ENCODE results near the gene SLC25A6. TPM values are rescaled to one million over a fixed set of nuclear protein-coding genes. Genes with fewer than 3 reads are reported as not detected.
A peak's percentile ranks its signal among the peaks of the same experiment; 100 is the strongest.

SLC25A6 gene
- total and polyA plus RNA-seq, 7 experiments from 2014 or later, result 238 to 597 (median 336) TPM

DNA sequence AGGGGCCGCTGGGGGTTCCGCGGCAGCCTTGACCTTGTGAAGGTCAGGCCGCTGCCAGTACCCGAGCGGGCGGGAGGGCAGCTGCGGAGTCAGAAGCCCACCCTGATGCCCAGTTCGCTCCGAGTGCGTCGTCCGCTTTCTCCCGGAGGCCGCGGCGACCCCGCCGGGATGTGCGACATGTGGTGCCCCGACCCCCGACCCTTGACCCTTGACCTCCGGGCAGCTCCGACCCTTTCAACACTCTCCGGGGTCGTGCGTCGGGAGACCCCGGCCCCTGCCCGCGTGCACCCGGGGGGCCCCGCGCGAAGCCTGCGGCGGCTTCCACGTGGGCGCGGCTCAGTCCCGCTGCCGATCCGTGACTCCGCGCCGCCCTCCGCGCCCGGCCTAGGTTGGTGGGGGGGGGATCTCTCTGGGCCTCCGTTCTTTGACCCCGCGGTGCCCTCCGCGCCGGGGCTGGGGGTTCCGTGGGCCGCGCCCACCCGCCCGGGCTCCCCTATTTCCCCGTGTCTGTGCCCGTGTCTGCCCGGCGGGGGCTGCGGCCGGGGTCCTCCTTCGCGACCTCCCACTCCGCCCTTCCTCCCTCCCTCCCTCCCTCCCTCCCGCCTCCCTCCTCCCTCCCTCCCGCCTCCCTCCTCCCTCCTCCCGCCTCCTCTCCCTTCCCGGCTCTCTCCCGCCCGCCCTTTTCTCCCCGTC lies 609 bp upstream of the SLC25A6 start:
- Mint-ChIP-seq H3K4me1 (peaks cover 35 to 70% (median 50%) of the 10 kb centered on the region in 7 donors), H3K4me3 (peak overlapping the region; percentile 78 to 95 (median 92)), H3K27me3 (no peaks in the 10 kb centered on the region), H3K36me3 (peaks cover 0 to 35% (median 23%) of the 10 kb centered on the region in 5 donors), H3K9me3 (no peaks in the 10 kb centered on the region), H3K27ac (peak overlapping the region; percentile 84 to 98 (median 91))
- peaks cover 25 to 33% of the 10 kb centered on the region in 2 donors for H3K4me1 ChIP-seq (ENCODE audit: control insufficient read depth in 2 of 2, insufficient read depth in 2 of 2, low read length in 2 of 2)
- no peaks in the 10 kb centered on the region for H3K9me3 ChIP-seq (ENCODE audit: control insufficient read depth in 2 of 3, low read length in 3 of 3)
- intact Hi-C loops (cut with micrococcal nuclease), result loop anchor here (1.0 to 5.0 kb wide), 17 partner anchors 55 to 1299 kb away; partner anchors contain the start of genes AKAP17A (in 2 of the 2), GTPBP6 (in 2 of the 2), CD99 (in 1 of the 2) and IL3RA (in 1 of the 2)
- ChIA-PET POLR2A (no interaction called here), CTCF (no interaction called here)
- peak overlapping the region; percentile 94 for H3K4me3 ChIP-seq (ENCODE audit: low read length)
- H3K27ac ChIP-seq (ENCODE audit: low read depth, low read length), result peak overlapping the region; percentile 93
- no peaks in the 10 kb centered on the region for H3K27me3 ChIP-seq (ENCODE audit: control insufficient read depth in 2 of 2, insufficient read depth in 2 of 2, low read length in 2 of 2)
- H3K36me3 ChIP-seq (ENCODE audit: control insufficient read depth in 2 of 3, insufficient read depth in 3 of 3, low read length in 3 of 3), result peaks cover 17 to 50% (median 26%) of the 10 kb centered on the region in 3 experiments
- peak; percentile 26 for ATAC-seq
- no peak for DNase-seq

DNA sequence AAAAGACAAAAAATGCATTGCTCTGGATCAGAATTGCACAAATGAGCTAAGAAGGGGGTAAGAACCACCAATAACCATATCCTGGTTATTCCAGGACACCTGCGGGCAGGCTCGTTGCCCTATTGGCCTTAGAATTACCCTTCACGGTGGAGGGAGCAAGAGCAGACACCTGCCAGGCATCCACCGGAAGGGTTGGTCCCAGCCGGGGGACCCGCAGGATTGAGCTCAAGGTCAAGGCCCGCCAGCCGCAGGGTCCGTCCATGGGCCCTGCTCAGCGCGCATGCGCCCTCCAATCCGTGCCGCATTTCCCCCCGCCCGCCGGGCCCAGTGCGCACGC lies 575 bp downstream of the SLC25A6 start:
- intact Hi-C loops (cut with micrococcal nuclease), result loop anchor here (1.0 to 5.0 kb wide), 6 partner anchors 54 to 1074 kb away; partner anchors contain the start of genes GTPBP6 (in 1 of the 2), IL3RA (in 1 of the 2) and P2RY8 (in 1 of the 2)
- Mint-ChIP-seq H3K27ac (peak overlapping the region in 8 of 9 donors; percentile 82 to 98 (median 92)), H3K27me3 (no peaks in the 10 kb centered on the region), H3K4me3 (peak overlapping the region; percentile 78 to 95 (median 92)), H3K36me3 (peaks cover 4 to 46% (median 28%) of the 10 kb centered on the region in 5 donors), H3K4me1 (peaks cover 35 to 69% (median 55%) of the 10 kb centered on the region in 7 donors), H3K9me3 (no peaks in the 10 kb centered on the region)
- ChIA-PET CTCF (no interaction called here), POLR2A (no interaction called here)
- Histone ChIP-seq H3K4me1 (ENCODE audit: control insufficient read depth in 2 of 2, insufficient read depth in 2 of 2, low read length in 2 of 2) (peaks cover 25 to 33% of the 10 kb centered on the region in 2 donors), H3K27me3 (ENCODE audit: control insufficient read depth in 2 of 2, insufficient read depth in 2 of 2, low read length in 2 of 2) (no peaks in the 10 kb centered on the region), H3K4me3 (ENCODE audit: low read length) (peak overlapping the region; percentile 94), H3K9me3 (ENCODE audit: control insufficient read depth in 2 of 3, low read length in 3 of 3) (no peaks in the 10 kb centered on the region), H3K36me3 (ENCODE audit: control insufficient read depth in 2 of 3, insufficient read depth in 3 of 3, low read length in 3 of 3) (peaks cover 22 to 54% (median 37%) of the 10 kb centered on the region in 3 experiments), H3K27ac (ENCODE audit: low read depth, low read length) (peak overlapping the region; percentile 97)
- ATAC-seq (no peak), DNase-seq (peak in 3 of 9 donors; percentile 86 to 100 (median 87))

DNA sequence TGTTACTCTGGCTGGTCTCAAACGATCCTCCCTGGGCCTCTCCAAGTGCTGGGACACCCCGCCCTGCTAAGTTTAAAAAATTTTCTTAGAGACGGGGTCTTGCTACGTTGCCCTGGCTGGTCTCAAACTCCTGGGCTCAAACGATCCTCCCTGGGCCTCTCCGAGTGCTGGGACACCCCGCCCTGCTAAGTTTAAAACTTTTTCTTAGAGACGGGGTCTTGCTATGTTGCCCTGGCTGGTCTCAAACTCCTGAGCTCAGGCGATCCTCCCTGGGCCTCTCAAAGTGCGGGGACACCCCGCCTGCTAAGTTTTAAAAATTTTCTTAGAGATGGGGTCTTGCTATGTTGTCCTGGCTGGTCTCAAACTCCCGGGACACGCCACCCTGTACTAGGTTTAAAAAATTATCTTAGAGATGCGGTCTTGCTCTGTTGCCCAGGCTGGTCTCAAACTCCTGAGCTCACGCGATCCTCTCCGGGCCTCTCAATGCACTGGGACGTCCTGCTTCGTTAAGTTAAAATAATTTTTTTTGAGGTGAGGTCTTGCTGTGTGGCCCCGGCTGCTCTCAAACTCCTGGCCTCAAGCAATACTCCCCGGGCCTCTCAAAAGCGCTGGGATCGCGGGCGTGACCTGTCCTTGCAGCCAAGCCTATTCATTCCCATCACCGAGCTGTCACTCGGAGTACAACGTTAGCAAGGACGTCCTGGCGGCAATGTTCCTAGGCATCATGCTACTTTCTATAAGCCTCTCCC lies 1.1 kb downstream of the SLC25A6 start:
- peak overlapping the region in 8 of 9 donors; percentile 49 to 98 (median 90) for H3K27ac Mint-ChIP-seq
- H3K4me1 Mint-ChIP-seq, result peaks cover 29 to 64% (median 52%) of the 10 kb centered on the region in 7 donors
- DNase-seq (peak in 1 of 9 donors; percentile 22), ATAC-seq (no peak)
- ChIA-PET CTCF (no interaction called here), POLR2A (no interaction called here)
- H3K27me3 ChIP-seq (ENCODE audit: control insufficient read depth in 2 of 2, insufficient read depth in 2 of 2, low read length in 2 of 2), result no peaks in the 10 kb centered on the region
- H3K4me3 ChIP-seq (ENCODE audit: low read length), result peak overlapping the region; percentile 94
- H3K4me1 ChIP-seq (ENCODE audit: control insufficient read depth in 2 of 2, insufficient read depth in 2 of 2, low read length in 2 of 2), result peaks cover 25 to 33% of the 10 kb centered on the region in 2 donors
- H3K36me3 ChIP-seq (ENCODE audit: control insufficient read depth in 2 of 3, insufficient read depth in 3 of 3, low read length in 3 of 3), result peaks cover 22 to 54% (median 42%) of the 10 kb centered on the region in 3 experiments
- H3K9me3 Mint-ChIP-seq, result no peaks in the 10 kb centered on the region
- no peaks in the 10 kb centered on the region for H3K9me3 ChIP-seq (ENCODE audit: control insufficient read depth in 2 of 3, low read length in 3 of 3)
- intact Hi-C loops (cut with micrococcal nuclease), result loop anchor here (1.0 to 5.0 kb wide), 6 partner anchors 53 to 1073 kb away; partner anchors contain the start of genes GTPBP6 (in 1 of the 2), IL3RA (in 1 of the 2) and P2RY8 (in 1 of the 2)
- peak overlapping the region; percentile 97 for H3K27ac ChIP-seq (ENCODE audit: low read depth, low read length)
- peaks cover 4 to 44% (median 25%) of the 10 kb centered on the region in 5 donors for H3K36me3 Mint-ChIP-seq
- peak overlapping the region; percentile 78 to 95 (median 92) for H3K4me3 Mint-ChIP-seq
- H3K27me3 Mint-ChIP-seq, result no peaks in the 10 kb centered on the region

DNA sequence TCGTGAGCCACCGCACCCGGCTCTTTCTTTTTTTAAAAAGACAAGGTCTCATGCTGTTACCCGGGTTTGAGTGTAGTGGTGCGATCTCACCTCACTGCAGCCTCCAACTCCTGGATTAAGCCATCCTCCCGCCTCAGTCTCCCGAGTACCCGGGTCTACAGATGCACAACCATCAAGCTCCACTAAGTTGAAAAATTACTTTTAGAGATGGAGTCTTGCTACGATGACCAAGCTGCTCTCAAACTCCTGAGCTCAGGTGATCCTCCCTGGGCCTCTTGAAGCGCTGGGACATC lies 2.0 kb downstream of the SLC25A6 start:
- Mint-ChIP-seq H3K27me3 (no peaks in the 10 kb centered on the region), H3K36me3 (peaks cover 4 to 45% (median 23%) of the 10 kb centered on the region in 5 donors), H3K27ac (peak overlapping the region in 2 of 9 donors; percentile 28 to 71), H3K4me1 (peaks cover 23 to 57% (median 45%) of the 10 kb centered on the region in 7 donors), H3K4me3 (peak overlapping the region in 8 of 10 donors; percentile 42 to 92 (median 81)), H3K9me3 (no peaks in the 10 kb centered on the region)
- peak in 1 of 9 donors; percentile 16 for DNase-seq
- ChIA-PET CTCF (no interaction called here), POLR2A (no interaction called here)
- H3K4me1 ChIP-seq (ENCODE audit: control insufficient read depth in 2 of 2, insufficient read depth in 2 of 2, low read length in 2 of 2), result peaks cover 25 to 33% of the 10 kb centered on the region in 2 donors
- no peaks in the 10 kb centered on the region for H3K9me3 ChIP-seq (ENCODE audit: control insufficient read depth in 2 of 3, low read length in 3 of 3)
- ATAC-seq, result no peak
- no peak overlapping the region for H3K27ac ChIP-seq (ENCODE audit: low read depth, low read length)
- no peak overlapping the region for H3K4me3 ChIP-seq (ENCODE audit: low read length)
- no peaks in the 10 kb centered on the region for H3K27me3 ChIP-seq (ENCODE audit: control insufficient read depth in 2 of 2, insufficient read depth in 2 of 2, low read length in 2 of 2)
- H3K36me3 ChIP-seq (ENCODE audit: control insufficient read depth in 2 of 3, insufficient read depth in 3 of 3, low read length in 3 of 3), result peaks cover 22 to 61% (median 42%) of the 10 kb centered on the region in 3 experiments
- intact Hi-C loops (cut with micrococcal nuclease), result loop anchor here in 1 of 2 donors (5.0 kb wide), 5 partner anchors 53 to 1073 kb away; partner anchors contain the start of genes GTPBP6 and IL3RA

DNA sequence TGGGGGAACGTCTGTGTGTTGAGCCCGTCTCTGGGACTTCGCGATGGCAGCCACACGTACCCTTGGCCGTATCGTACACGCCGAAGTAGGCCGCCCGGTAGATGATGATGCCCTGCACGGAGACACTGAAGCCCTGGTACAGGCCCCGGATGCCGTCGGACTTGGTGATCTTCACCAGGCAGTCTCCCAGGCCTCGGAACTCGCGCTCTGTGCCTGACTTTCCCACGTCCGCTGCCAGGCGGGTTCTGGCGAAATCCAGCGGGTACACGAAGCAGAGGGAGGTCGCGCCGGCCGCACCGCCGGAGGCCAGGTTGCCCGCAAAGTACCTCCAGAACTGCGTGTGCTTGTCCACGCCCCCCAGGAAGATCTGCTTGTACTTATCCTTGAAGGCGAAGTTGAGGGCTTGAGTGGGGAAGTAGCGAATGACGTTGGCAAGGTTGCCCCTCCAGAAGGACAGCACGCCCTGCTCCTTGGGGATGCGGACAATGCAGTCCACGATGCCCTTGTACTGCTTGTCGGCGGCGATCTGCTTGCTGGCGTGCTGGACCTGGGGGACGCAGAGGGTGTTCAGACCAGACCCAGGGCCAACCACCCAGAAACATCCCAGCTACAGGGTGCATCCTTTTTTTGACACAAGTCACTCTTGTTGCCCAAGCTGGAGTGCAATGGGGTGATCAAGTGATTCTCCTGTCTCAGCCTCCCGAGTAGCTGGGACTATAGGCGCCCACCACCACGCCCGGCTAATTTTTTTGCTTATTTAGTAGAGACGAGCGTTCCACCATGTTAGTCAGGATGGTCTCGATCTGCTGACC lies 2.5 kb downstream of the SLC25A6 start:
- Mint-ChIP-seq H3K9me3 (no peaks in the 10 kb centered on the region), H3K4me3 (peak overlapping the region; percentile 33 to 78 (median 55)), H3K4me1 (peaks cover 21 to 54% (median 40%) of the 10 kb centered on the region in 7 donors), H3K36me3 (peaks cover 4 to 50% (median 28%) of the 10 kb centered on the region in 5 donors), H3K27me3 (no peaks in the 10 kb centered on the region), H3K27ac (peak overlapping the region in 3 of 9 donors; percentile 41 to 71 (median 69))
- H3K27ac ChIP-seq (ENCODE audit: low read depth, low read length), result no peak overlapping the region
- ChIA-PET CTCF (no interaction called here), POLR2A (no interaction called here)
- H3K4me3 ChIP-seq (ENCODE audit: low read length), result no peak overlapping the region
- no peaks in the 10 kb centered on the region for H3K9me3 ChIP-seq (ENCODE audit: control insufficient read depth in 2 of 3, low read length in 3 of 3)
- no peak for ATAC-seq
- intact Hi-C loops (cut with micrococcal nuclease), result no loop called here
- peak in 1 of 9 donors; percentile 21 for DNase-seq
- H3K36me3 ChIP-seq (ENCODE audit: control insufficient read depth in 2 of 3, insufficient read depth in 3 of 3, low read length in 3 of 3), result peaks cover 22 to 65% (median 42%) of the 10 kb centered on the region in 3 experiments
- peaks cover 25 to 33% of the 10 kb centered on the region in 2 donors for H3K4me1 ChIP-seq (ENCODE audit: control insufficient read depth in 2 of 2, insufficient read depth in 2 of 2, low read length in 2 of 2)
- H3K27me3 ChIP-seq (ENCODE audit: control insufficient read depth in 2 of 2, insufficient read depth in 2 of 2, low read length in 2 of 2), result no peaks in the 10 kb centered on the region

DNA sequence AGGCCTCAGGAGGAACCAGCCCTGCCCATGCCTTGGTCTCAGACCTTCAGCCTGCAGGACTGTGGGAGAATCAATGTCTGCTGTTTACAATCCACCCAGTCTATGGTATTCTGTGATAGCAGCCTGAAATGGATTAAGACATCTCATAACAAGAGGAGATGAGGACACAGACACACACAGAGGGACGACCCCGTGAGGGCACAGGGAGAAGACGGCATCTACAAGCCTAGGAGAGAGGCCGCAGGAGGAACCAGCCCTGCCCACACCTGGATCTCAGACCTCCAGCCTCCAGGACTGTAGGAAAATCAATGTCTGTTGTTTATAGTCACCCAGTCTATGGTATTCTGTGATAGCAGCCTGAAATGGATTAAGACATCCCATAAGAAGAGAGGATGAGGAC lies 3.3 kb downstream of the SLC25A6 start:
- POLR2A ChIA-PET, result no interaction called here
- no peak overlapping the region for H3K4me3 ChIP-seq (ENCODE audit: low read length)
- peaks cover 22 to 72% (median 42%) of the 10 kb centered on the region in 3 experiments for H3K36me3 ChIP-seq (ENCODE audit: control insufficient read depth in 2 of 3, insufficient read depth in 3 of 3, low read length in 3 of 3)
- H3K27ac ChIP-seq (ENCODE audit: low read depth, low read length), result no peak overlapping the region
- H3K27me3 ChIP-seq (ENCODE audit: control insufficient read depth in 2 of 2, insufficient read depth in 2 of 2, low read length in 2 of 2), result no peaks in the 10 kb centered on the region
- no peak for ATAC-seq
- no peaks in the 10 kb centered on the region for H3K9me3 Mint-ChIP-seq
- DNase-seq, result no peak
- H3K27me3 Mint-ChIP-seq, result no peaks in the 10 kb centered on the region
- peaks cover 4 to 53% (median 28%) of the 10 kb centered on the region in 5 donors for H3K36me3 Mint-ChIP-seq
- H3K27ac Mint-ChIP-seq, result peak overlapping the region in 5 of 9 donors; percentile 49 to 83 (median 69)
- CTCF ChIA-PET, result no interaction called here
- H3K9me3 ChIP-seq (ENCODE audit: control insufficient read depth in 2 of 3, low read length in 3 of 3), result no peaks in the 10 kb centered on the region
- H3K4me1 ChIP-seq (ENCODE audit: control insufficient read depth in 2 of 2, insufficient read depth in 2 of 2, low read length in 2 of 2), result peaks cover 25 to 33% of the 10 kb centered on the region in 2 donors
- peaks cover 17 to 46% (median 35%) of the 10 kb centered on the region in 7 donors for H3K4me1 Mint-ChIP-seq
- intact Hi-C loops (cut with micrococcal nuclease), result no loop called here
- H3K4me3 Mint-ChIP-seq, result peak overlapping the region; percentile 38 to 78 (median 54)
